HepG2 (cell line): ENCODE results near the gene IL2RA. TPM values are rescaled to one million over a fixed set of nuclear protein-coding genes. Genes with fewer than 3 reads are reported as not detected.

ENCODE experiments used
- CCDC6 ChIP-seq: sonication (generic); formaldehyde crosslinking; IDR thresholded peaks from 2 replicates; pipeline ENCODE4 v1.8.1; 2022; ENCODE audit warnings: mild to moderate bottlenecking, missing genetic modification reagents, moderate library complexity
- KAT7 ChIP-seq: IDR thresholded peaks from 2 replicates; pipeline ENCODE4 v1.6.1; 2018; ENCODE audit warnings: borderline replicate concordance, missing compliant biosample characterization
- KMT2B ChIP-seq: IDR thresholded peaks from 2 replicates; pipeline ENCODE4 v1.6.1; 2016; ENCODE audit warnings: missing genetic modification reagents, missing compliant biosample characterization
- MEIS1 ChIP-seq: sonication (generic); formaldehyde crosslinking; IDR thresholded peaks from 2 replicates; pipeline ENCODE4 v1.9.0; 2021; ENCODE audit warnings: mild to moderate bottlenecking, missing genetic modification reagents, moderate library complexity, borderline replicate concordance
- PCBP2 ChIP-seq: fragments of 200-400 bp; formaldehyde crosslinking; optimal IDR thresholded peaks from 2 replicates; pipeline ENCODE3; 2018; ENCODE audit warnings: low read length, low read depth; ENCODE audit not compliant: poor library complexity, severe bottlenecking
- PRPF4 ChIP-seq: fragments of 200-400 bp; formaldehyde crosslinking; IDR thresholded peaks from 2 replicates; pipeline ENCODE4 v1.6.1; 2016; ENCODE audit warnings: low read length, low read depth; ENCODE audit not compliant: poor library complexity, severe bottlenecking
- SUZ12 ChIP-seq: fragments of 150-350 bp; IDR thresholded peaks from 2 replicates; pipeline ENCODE4 v1.6.1; 2014; ENCODE audit warnings: low read depth, low read length
- TARDBP ChIP-seq: sonication (generic); formaldehyde crosslinking; IDR thresholded peaks from 2 replicates; pipeline ENCODE4 v1.8.0; 2022; ENCODE audit warnings: mild to moderate bottlenecking, missing genetic modification reagents
- ZFAT ChIP-seq: sonication (generic); formaldehyde crosslinking; conservative IDR thresholded peaks from 2 replicates; pipeline ENCODE4 v1.8.1; 2023; ENCODE audit warnings: missing genetic modification reagents, inconsistent platforms
- ZFP1 ChIP-seq: IDR thresholded peaks from 2 replicates; pipeline ENCODE4 v1.6.1; 2016
- ZNF3 ChIP-seq: IDR thresholded peaks from 2 replicates; pipeline ENCODE4 v1.7.0; 2017; ENCODE audit warnings: inconsistent platforms
- ZNF329 ChIP-seq: sonication (generic); formaldehyde crosslinking; IDR thresholded peaks from 2 replicates; pipeline ENCODE4 v1.9.0; 2021; ENCODE audit warnings: low read depth, mild to moderate bottlenecking, missing genetic modification reagents
- ZNF557 ChIP-seq: sonication (generic); formaldehyde crosslinking; IDR thresholded peaks from 2 replicates; pipeline ENCODE4 v1.4.0; 2020; ENCODE audit warnings: missing genetic modification reagents
- ZNF883 ChIP-seq: sonication (generic); formaldehyde crosslinking; IDR thresholded peaks from 2 replicates; pipeline ENCODE4 v1.5.1; 2020; ENCODE audit warnings: mild to moderate bottlenecking, missing genetic modification reagents; ENCODE audit errors: not compliant biosample characterization
- polyA plus RNA-seq, 8 experiments: library from polyadenylated mRNA; depleted of rRNA in 3 of 8; stranded (reverse) in 7 of 8; unstranded in 1 of 8; fragments of >200 nt; fragmentation: Illumina TruSeq in 4 of 8; extraction: Trizol in 4 of 8; gene quantifications; 2 replicates each; pipeline versions ENCODE4 v1.2.1 to v1.2.3, GENCODE V29; 2011 to 2016; ENCODE audit warnings: low read depth in 4 of 8, missing spikeins in 1 of 8, mixed read lengths in 1 of 8; ENCODE audit not compliant: insufficient read depth in 1 of 8
- total RNA-seq, 5 experiments: library from RNA; depleted of rRNA; stranded (reverse); fragments of >200 nt; fragmentation: Illumina TruSeq; extraction: Trizol; gene quantifications; 2 replicates each; pipeline ENCODE4 v1.2.3, GENCODE V29; 2016; ENCODE audit warnings: low read depth in 1 of 5
- TF ChIP-seq, protein P1 (sequence below): fragments of 450-650 bp; IDR thresholded peaks from 2 replicates; pipeline ENCODE4 v1.6.1; 2017; ENCODE audit warnings: mild to moderate bottlenecking
- TF ChIP-seq, protein P2 (sequence below): IDR thresholded peaks from 2 replicates; pipeline ENCODE4 v1.6.1; 2016; ENCODE audit warnings: control low read depth
- TF ChIP-seq, protein P3 (sequence below): sonication (generic); formaldehyde crosslinking; IDR thresholded peaks from 2 replicates; pipeline ENCODE4 v1.4.0; 2020; ENCODE audit warnings: missing genetic modification reagents
- TF ChIP-seq, protein P4 (sequence below): sonication (generic); formaldehyde crosslinking; IDR thresholded peaks from 2 replicates; pipeline ENCODE4 v1.5.1; 2020; ENCODE audit warnings: missing genetic modification reagents, mild to moderate bottlenecking, borderline replicate concordance
- TF ChIP-seq, protein P5 (sequence below): sonication (generic); formaldehyde crosslinking; IDR thresholded peaks from 2 replicates; pipeline ENCODE4 v1.4.0; 2020; ENCODE audit warnings: low read depth, missing genetic modification reagents

The IL2RA gene
- total and polyA plus RNA-seq, 2 of the 13 experiments (the other 11 are each of a cell fraction or from before 2014, with no cell fraction given) = not detected

DNA sequence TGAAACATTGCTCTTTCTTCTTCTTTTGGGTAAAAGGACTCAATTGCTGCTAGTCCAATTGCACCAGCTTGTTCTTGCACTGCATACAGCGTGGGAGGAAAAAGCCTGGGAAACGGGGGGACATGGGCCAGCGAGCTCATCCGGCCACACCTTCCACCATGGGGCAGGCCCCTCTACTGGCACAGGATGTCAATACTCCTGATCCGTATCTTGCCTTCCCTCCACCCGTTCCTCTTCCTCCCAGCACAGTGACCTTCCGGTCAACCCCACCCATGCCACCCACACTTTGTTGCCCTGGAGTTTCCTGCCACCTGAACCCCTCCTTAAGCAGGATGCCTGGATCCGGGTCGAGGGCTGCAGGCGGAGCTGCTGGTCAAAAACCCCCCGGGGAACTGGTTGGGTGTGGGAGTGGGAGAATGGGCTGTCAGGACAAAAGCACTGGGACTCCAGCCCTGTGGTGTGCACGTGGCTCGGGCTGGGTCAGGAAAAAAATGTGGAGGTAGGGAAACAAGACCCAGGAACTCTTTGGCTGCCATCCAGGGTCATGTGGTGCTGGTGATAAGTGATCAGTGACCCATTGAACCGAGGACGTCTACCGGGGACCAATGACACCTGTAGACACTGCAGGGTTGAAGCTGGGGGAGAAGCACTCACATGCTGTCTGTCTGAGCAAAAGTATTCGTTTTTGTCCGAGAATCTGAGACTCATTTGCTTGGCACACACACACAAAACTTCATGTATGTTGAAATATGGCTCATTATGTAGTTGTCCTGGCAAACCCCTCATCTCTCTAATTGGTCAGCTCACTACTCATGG lies 8.1 kb downstream of the IL2RA start (continued):
- TF ChIP-seq, protein P1, sequence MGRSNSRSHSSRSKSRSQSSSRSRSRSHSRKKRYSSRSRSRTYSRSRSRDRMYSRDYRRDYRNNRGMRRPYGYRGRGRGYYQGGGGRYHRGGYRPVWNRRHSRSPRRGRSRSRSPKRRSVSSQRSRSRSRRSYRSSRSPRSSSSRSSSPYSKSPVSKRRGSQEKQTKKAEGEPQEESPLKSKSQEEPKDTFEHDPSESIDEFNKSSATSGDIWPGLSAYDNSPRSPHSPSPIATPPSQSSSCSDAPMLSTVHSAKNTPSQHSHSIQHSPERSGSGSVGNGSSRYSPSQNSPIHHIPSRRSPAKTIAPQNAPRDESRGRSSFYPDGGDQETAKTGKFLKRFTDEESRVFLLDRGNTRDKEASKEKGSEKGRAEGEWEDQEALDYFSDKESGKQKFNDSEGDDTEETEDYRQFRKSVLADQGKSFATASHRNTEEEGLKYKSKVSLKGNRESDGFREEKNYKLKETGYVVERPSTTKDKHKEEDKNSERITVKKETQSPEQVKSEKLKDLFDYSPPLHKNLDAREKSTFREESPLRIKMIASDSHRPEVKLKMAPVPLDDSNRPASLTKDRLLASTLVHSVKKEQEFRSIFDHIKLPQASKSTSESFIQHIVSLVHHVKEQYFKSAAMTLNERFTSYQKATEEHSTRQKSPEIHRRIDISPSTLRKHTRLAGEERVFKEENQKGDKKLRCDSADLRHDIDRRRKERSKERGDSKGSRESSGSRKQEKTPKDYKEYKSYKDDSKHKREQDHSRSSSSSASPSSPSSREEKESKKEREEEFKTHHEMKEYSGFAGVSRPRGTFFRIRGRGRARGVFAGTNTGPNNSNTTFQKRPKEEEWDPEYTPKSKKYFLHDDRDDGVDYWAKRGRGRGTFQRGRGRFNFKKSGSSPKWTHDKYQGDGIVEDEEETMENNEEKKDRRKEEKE = no peak
- no peak for TF ChIP-seq ZFP1 (CRISPR knock-in tag)
- TF ChIP-seq, protein P2, sequence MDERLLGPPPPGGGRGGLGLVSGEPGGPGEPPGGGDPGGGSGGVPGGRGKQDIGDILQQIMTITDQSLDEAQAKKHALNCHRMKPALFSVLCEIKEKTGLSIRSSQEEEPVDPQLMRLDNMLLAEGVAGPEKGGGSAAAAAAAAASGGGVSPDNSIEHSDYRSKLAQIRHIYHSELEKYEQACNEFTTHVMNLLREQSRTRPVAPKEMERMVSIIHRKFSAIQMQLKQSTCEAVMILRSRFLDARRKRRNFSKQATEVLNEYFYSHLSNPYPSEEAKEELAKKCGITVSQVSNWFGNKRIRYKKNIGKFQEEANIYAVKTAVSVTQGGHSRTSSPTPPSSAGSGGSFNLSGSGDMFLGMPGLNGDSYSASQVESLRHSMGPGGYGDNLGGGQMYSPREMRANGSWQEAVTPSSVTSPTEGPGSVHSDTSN (CRISPR knock-in tag) = no peak
- TF ChIP-seq ZNF329 (CRISPR knock-in tag) = no peak
- no peak for TF ChIP-seq KAT7 (CRISPR knock-in tag)
- no peak for TF ChIP-seq ZNF3 (CRISPR knock-in tag)
- TF ChIP-seq CCDC6 (CRISPR knock-in tag) = no peak
- TF ChIP-seq TARDBP (CRISPR knock-in tag) = 0 out of 2 replicates have a peak, but pooled peaks have one; percentile 25
- no peak for TF ChIP-seq PRPF4
- no peak for TF ChIP-seq ZNF557 (CRISPR knock-in tag)
- no peak for TF ChIP-seq ZFAT (CRISPR knock-in tag)
- TF ChIP-seq ZNF883 = no peak
- TF ChIP-seq, protein P3, sequence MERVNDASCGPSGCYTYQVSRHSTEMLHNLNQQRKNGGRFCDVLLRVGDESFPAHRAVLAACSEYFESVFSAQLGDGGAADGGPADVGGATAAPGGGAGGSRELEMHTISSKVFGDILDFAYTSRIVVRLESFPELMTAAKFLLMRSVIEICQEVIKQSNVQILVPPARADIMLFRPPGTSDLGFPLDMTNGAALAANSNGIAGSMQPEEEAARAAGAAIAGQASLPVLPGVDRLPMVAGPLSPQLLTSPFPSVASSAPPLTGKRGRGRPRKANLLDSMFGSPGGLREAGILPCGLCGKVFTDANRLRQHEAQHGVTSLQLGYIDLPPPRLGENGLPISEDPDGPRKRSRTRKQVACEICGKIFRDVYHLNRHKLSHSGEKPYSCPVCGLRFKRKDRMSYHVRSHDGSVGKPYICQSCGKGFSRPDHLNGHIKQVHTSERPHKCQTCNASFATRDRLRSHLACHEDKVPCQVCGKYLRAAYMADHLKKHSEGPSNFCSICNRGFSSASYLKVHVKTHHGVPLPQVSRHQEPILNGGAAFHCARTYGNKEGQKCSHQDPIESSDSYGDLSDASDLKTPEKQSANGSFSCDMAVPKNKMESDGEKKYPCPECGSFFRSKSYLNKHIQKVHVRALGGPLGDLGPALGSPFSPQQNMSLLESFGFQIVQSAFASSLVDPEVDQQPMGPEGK (CRISPR knock-in tag) = 0 out of 2 replicates have a peak, but pooled peaks have one; percentile 22
- no peak for TF ChIP-seq KMT2B (CRISPR knock-in tag)
- TF ChIP-seq, protein P4, sequence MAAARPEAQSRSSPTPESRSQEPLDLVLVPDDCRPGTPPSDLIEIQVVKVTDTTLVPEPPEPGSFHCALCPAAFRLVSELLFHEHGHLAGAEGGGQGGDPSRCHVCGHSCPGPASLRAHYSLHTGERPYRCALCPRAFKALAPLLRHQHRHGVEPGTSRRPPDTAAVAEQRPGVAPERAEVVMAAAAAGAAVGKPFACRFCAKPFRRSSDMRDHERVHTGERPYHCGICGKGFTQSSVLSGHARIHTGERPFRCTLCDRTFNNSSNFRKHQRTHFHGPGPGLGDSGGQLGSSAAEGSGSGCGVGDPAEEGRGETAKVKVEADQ (CRISPR knock-in tag) = no peak
- TF ChIP-seq MEIS1 (CRISPR knock-in tag) = no peak
- TF ChIP-seq SUZ12 = no peak
- TF ChIP-seq PCBP2 = no peak
- TF ChIP-seq, protein P5, sequence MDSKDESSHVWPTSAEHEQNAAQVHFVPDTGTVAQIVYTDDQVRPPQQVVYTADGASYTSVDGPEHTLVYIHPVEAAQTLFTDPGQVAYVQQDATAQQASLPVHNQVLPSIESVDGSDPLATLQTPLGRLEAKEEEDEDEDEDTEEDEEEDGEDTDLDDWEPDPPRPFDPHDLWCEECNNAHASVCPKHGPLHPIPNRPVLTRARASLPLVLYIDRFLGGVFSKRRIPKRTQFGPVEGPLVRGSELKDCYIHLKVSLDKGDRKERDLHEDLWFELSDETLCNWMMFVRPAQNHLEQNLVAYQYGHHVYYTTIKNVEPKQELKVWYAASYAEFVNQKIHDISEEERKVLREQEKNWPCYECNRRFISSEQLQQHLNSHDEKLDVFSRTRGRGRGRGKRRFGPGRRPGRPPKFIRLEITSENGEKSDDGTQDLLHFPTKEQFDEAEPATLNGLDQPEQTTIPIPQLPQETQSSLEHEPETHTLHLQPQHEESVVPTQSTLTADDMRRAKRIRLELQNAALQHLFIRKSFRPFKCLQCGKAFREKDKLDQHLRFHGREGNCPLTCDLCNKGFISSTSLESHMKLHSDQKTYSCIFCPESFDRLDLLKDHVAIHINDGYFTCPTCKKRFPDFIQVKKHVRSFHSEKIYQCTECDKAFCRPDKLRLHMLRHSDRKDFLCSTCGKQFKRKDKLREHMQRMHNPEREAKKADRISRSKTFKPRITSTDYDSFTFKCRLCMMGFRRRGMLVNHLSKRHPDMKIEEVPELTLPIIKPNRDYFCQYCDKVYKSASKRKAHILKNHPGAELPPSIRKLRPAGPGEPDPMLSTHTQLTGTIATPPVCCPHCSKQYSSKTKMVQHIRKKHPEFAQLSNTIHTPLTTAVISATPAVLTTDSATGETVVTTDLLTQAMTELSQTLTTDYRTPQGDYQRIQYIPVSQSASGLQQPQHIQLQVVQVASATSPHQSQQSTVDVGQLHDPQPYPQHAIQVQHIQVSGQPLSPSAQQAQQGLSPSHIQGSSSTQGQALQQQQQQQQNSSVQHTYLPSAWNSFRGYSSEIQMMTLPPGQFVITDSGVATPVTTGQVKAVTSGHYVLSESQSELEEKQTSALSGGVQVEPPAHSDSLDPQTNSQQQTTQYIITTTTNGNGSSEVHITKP (CRISPR knock-in tag) = 0 out of 2 replicates have a peak, but pooled peaks have one; percentile 20
